Activated T-cell treated with anti-CD3 and anti-CD28 coated beads for 24 hours (primary cell): Measurements from ENCODE around the gene NUDC.
"Not testable (repeated sequence)": the region's sequence is repeated elsewhere in the genome, so short reads cannot be mapped to it uniquely, and the experiment has no call there.

ENCODE experiments used
- DNase-seq: peaks from one replicate; pipeline ENCODE4 v3.0.0-alpha.2; 2020; ENCODE audit warnings: low read depth

Gene NUDC

DNA sequence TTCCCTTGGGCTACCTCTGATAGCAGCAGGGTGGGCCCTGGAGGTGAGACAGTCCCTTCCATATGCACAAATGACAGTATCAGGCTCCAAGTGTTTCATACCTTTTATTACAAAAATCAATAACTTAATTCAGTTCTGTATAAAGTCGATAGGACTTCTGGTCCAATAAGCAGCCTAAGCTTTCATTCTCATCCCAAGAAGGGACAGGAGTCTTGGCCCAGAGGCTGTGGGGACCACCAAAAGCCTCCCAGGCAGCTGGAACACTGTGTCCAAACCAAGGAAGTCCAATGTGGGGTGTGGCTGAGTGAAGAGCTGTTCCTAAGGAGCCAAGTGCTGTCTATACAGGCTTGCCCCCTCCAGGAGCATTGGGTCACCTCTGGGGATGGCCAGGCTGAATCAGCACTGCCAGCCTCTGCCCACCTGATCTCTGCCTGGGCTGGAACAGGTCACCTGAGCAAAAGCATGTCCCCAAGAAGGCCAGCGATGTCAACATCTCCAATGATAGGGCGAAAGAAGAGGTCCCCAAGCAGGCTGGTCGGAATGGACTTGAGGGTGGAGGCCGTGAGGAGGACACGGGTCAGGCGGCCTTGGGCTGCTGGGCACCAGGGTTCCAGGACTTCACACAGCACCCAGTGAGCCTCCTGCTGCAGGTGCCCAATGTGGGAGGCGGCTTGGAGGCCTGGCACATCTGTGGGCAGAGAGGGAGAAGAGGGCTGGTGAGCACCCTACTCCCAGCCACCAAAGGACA is 10.0 kb upstream of the NUDC start:
- DNase-seq: no peak

GRCh38 chr1:26912147-26912490 is 9.4 kb upstream of the NUDC start:
- no peak for DNase-seq

DNA sequence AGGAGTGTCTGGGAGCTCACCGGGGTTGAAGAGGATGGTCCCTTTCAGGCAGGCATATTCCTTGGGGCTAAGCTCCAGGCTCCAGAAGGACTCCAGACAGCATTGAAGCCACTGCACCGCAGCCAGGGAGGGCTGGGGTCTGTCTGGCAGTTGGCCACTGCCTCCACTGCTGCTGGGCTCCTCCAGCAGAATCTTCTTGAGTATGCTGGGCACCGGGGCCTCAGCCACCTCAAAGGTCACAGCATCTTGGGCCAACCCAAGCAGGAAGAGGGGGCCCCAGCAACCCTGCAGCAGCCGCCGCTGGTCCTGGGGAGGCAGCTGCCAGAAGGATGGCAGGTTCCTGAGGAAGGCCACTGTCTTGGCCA is 8.2 kb upstream of the NUDC start:
- DNase-seq: no peak

DNA sequence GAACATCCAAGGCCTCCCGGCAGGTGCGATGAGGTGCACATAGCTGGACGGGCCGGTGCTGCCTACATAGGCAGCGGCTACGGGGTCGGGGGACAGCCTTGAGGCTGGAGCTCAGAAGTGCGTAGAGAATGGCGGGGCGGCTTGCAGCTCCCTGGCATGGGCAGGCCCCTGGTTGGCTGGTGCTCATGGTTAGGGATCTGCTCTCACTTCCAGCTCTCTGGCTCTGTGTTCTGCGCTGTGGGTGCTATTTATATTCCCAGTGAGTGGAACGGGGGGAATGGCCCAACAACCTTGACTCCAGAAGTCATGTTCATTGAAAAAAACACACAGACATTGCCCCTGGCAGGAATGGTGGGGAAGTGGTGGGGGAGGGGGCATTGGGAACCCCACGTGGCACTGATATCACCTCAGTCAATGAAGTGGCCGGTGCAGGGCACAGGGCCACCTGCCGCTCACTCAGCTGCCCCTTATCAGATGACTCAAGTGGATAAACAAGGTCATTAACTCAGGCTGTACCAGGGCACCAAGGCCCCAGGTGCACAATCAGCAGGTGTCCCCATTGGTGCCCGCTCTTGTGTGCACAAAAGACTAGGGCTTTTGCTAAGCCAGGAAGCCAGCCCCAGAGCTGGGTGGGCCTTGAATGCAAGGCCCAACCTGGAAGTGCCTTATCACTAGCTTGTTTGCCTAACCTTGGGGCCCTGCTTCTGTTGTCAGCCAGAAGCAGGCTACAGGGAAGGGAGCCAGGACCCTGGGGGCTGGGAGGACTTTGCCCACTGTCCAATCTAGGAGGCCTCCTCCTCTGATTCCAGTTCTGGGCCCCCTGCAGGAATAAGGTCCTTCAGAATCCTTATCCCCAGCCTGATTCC is 7.6 kb upstream of the NUDC start, which contains the start of gene NR0B2:
NR0B2 (minus strand) TSS at position 222 of the 866 bp plus-strand sequence; CDS start at position 187, 35 bp downstream.
- no peak for DNase-seq

GRCh38 chr1:26915204-26915842 is 6.2 kb upstream of the NUDC start:
- no peak for DNase-seq

GRCh38 chr1:26921126-26921539 is 410 bp upstream of the NUDC start:
- no peak for DNase-seq

GRCh38 chr1:26922431-26922729 is 837 bp downstream of the NUDC start:
- no peak for DNase-seq

- no peak for DNase-seq
Observed at GRCh38 chr1:26922901-26923300, 1.4 kb downstream of the NUDC start.

DNA sequence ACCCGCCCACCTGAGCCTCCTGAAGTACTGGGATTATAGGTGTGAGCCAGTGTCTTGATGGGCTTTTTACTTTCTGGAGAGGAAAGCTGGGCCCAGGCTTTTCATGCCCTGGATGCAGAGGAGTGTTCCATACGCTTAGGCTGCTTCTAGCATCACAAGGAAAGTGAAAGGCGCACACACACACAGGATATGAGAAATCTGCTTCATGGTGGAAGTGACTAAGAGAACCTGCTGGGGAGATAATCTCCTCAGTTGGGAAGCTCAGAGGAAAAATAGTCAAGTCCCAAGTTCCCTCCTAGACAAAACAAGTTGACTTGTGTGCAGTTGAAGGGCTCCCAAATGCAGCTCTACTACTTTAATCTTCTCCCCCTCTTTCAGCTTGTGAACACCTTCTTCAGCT is 2.2 kb downstream of the NUDC start:
- DNase-seq: no peak

GRCh38 chr1:26932531-26932930 is 11.0 kb downstream of the NUDC start:
- DNase-seq: no peak

GRCh38 chr1:26936823-26937222 is 15.3 kb downstream of the NUDC start:
- DNase-seq: no peak

DNA sequence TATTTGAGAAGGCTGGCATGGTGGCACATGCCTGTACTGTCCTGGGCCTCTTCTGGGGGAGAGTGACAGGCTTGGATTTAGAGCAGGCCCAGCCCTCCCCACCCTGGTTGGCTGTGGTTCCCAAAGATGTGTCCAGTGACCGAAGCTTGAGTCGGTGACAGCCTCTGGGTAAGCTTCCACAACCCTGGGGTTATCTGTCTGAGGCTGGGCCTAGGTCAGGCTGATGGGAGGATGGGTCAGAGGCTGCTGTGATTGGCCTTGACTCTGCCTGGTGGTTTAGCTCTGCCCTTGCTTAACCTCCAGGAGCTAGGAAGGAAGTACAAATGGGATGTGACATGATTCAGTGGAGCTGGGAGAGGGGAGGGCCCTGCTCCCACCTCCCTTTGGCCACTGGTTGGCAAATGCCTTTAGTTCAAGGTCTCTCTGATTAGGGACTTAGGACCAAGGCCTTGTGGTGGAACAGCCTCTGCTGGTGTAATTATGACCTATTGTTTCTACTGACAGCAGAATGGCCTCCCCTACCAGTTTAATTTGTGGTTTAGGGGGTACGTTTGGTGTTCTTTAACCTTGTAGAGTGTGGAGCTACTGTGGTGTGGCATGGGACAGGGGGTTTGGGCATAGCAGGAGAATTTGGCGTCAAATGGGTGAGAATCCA is 16.6 kb downstream of the NUDC start:
- no peak for DNase-seq

GRCh38 chr1:26938659-26939025 is 17.1 kb downstream of the NUDC start:
- no peak for DNase-seq

GRCh38 chr1:26941311-26941710 is 19.8 kb downstream of the NUDC start:
- DNase-seq: no peak

DNA sequence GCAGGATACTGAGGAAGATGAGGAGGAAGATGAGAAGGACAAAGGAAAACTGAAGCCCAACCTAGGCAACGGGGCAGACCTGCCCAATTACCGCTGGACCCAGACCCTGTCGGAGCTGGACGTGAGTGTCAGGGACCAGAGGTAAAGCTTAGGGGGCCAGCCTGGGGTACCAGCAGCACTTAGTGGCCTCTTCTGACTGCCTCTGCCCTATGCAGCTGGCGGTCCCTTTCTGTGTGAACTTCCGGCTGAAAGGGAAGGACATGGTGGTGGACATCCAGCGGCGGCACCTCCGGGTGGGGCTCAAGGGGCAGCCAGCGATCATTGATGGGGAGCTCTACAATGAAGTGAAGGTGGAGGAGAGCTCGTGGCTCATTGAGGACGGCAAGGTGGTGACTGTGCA is 21.1 kb downstream of the NUDC start:
- DNase-seq: no peak

DNA sequence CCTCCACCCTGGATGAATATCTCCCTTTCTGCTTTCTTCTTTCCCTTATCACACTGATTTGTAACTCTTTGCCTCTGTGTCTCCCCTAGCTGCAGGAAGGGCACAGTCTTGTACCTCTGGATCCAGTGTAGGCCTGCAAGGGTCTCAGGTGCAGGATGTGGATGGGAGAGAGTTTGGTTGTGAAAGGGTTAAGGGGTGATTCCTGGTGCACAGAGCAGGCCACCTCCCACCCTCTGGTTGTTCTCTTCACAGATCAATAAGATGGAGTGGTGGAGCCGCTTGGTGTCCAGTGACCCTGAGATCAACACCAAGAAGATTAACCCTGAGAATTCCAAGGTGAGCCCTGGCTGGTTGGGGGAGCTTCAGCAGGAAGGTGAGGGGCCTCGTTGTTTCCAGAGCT is 23.6 kb downstream of the NUDC start:
- no peak for DNase-seq

DNA sequence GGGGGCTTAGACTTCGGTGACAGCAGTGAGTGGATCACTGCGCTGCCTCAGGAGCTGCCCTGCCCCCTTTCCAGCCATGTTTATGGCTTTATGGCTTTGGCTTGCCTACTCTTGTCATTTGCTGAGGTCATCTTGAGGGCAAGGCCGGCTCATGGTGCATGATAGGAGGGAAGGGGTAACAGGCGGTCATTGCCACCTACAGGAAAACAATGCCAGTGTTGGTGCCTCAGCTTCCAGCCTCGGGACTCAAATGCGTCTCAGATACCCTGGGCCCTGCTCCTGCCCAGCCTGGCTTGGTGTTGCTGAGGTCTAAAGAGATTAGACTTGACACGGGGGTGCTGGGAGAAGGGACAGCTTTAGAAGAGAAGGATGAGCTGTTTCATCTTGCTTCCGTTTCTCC is 24.2 kb downstream of the NUDC start:
- DNase-seq: no peak

GRCh38 chr1:26946270-26946669 is 24.7 kb downstream of the NUDC start:
- no peak for DNase-seq

DNA sequence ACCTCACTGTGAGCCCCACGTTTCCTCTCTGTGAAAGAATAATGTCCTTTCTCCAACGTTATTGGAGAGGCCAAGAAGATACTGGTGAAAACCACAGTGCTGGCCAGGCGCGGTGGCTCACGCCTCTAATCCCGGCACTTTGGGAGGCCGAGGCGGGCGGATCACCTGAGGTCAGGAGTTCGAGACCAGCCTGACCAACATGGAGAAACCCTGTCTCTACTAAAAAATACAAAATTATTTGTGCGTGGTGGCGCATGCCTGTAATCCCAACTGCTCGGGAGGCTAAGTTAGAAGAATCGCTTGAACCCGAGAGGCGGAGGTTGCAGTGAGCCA is 27.1 kb downstream of the NUDC start:
- DNase-seq: not testable (repeated sequence)

DNA sequence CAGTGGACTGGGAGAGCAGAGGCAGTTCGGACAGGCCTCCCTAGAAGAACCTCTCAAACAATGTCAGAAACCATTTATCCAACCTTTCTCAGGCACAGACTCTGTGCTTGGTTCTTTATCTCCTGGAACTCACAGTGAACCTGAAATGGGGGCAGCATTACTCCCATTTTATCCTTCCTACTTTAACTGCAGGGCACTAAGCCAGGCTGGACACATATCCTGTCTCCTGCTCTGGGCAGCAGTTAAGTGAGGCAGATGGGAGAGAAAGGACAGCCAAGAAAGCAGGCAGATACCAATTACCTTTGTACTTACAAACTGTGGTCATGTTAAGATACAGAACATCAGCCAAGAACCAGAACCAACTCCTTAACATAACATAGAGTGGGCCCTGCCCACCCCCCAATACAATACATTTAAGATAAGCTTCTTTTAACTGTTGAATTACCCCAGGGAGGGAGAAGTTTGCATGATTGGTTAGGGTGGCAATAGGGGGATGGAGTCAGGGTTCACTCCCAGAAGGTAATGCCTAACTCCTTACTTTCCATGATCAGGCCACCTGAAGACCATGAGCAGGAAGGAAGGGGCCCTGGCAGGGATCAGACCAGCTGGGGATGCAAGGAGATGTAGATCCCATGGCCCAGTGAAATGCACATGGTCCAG is 27.9 kb downstream of the NUDC start:
- DNase-seq: no peak

DNA sequence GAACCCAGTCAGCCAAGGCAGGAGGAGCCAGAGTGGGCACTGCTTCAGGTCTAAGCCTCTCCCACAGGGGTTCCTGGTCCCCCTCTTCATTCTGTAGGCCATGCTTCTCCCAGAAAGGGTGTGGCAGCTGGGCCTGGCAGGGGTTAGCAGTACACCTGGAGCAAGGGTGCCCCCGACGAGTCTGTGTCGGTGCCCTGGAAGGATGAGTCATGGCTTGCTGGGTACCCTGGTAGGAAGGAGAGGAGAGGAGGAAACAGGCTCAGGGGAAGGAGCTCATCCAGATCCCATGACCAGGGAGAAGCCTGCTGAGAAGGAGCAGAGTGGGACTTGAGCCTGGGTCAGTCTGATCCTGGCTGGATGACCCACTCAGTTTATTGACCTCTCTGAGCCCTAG is 28.4 kb downstream of the NUDC start:
- DNase-seq: no peak

- no peak for DNase-seq
Observed at GRCh38 chr1:26950602-26951001, 29.1 kb downstream of the NUDC start.
